HL-60 (cell line): ENCODE results near the gene COL23A1.

Experiments used
- DNase-seq, 2 experiments: peaks; one replicate each; pipeline ENCODE4 v3.0.0-alpha.2; 2010 to 2020; ENCODE audit warnings: low read depth in 1 of 2, low spot score in 1 of 2
- H3K27ac ChIP-seq: fragments of 250-450 bp; sonication (Bioruptor Pico); replicated peaks from 2 replicates; pipeline ENCODE4 v1.5.1; 2020; ENCODE audit warnings: mild to moderate bottlenecking, moderate library complexity
- H3K27me3 ChIP-seq: fragments of 250-450 bp; sonication (Bioruptor Pico); 2 replicates; pipeline ENCODE4 v1.5.1; 2021; ENCODE audit warnings: mild to moderate bottlenecking, moderate library complexity; ENCODE audit not compliant: insufficient read depth, poor library complexity, severe bottlenecking
- H3K4me3 ChIP-seq: replicated peaks from 2 replicates; pipeline ENCODE4 v1.5.1; 2011; ENCODE audit warnings: mild to moderate bottlenecking, control low read depth, low read length; ENCODE audit not compliant: insufficient read depth
- CTCF ChIP-seq: IDR thresholded peaks from one replicate; pipeline ENCODE4 v1.5.1; 2011; ENCODE audit warnings: low read length, control low read depth, inconsistent platforms; ENCODE audit not compliant: insufficient read depth
- GABPA ChIP-seq: IDR thresholded peaks from 2 replicates; pipeline ENCODE4 v1.6.1; 2012; ENCODE audit warnings: low read depth
- POLR2AphosphoS5 ChIP-seq: IDR thresholded peaks from 2 replicates; pipeline ENCODE4 v1.6.1; 2012; ENCODE audit warnings: low read depth
- REST ChIP-seq: IDR thresholded peaks from 2 replicates; pipeline ENCODE4 v1.6.1; 2012; ENCODE audit warnings: low read depth; ENCODE audit not compliant: insufficient replicate concordance
- SPI1 ChIP-seq: IDR thresholded peaks from 2 replicates; pipeline ENCODE4 v1.6.1; 2012; ENCODE audit warnings: low read depth, mild to moderate bottlenecking, borderline replicate concordance

COL23A1 gene

GRCh38 chr5:178325311-178325678, 264.9 kb downstream of the COL23A1 start:
- Histone ChIP-seq H3K4me3 (no peak overlapping the region), H3K27ac (no peak overlapping the region), H3K27me3 (no peaks in the 10 kb centered on the region)
- no peak for DNase-seq
- TF ChIP-seq SPI1: no peak
- TF ChIP-seq GABPA: no peak
- no peak for TF ChIP-seq POLR2AphosphoS5
- no peak for TF ChIP-seq CTCF
- no peak for TF ChIP-seq REST

- TF ChIP-seq GABPA: no peak
- no peak for TF ChIP-seq REST
- TF ChIP-seq POLR2AphosphoS5: no peak
- no peak for TF ChIP-seq CTCF
- TF ChIP-seq SPI1: no peak
- no peak for DNase-seq
- H3K4me3 ChIP-seq: no peak overlapping the region
- no peaks in the 10 kb centered on the region for H3K27me3 ChIP-seq
- H3K27ac ChIP-seq: no peak overlapping the region
Measured at GRCh38 chr5:178324481-178325310, 265.5 kb downstream of the COL23A1 start.

- Histone ChIP-seq H3K27ac (no peak overlapping the region), H3K27me3 (no peaks in the 10 kb centered on the region), H3K4me3 (no peak overlapping the region)
- TF ChIP-seq GABPA (no peak), POLR2AphosphoS5 (no peak), SPI1 (no peak), CTCF (no peak)
- DNase-seq: no peak
Measured at GRCh38 chr5:178323961-178324360, 266.2 kb downstream of the COL23A1 start.

GRCh38 chr5:178323541-178323865, 266.7 kb downstream of the COL23A1 start:
- DNase-seq: no peak
- TF ChIP-seq SPI1 (no peak), CTCF (no peak), REST (no peak), POLR2AphosphoS5 (no peak), GABPA (no peak)
- H3K27ac ChIP-seq: no peak overlapping the region
- H3K4me3 ChIP-seq: no peak overlapping the region
- no peaks in the 10 kb centered on the region for H3K27me3 ChIP-seq
